Psoas muscle (tissue), 8 donors: Measurements from ENCODE around the gene GSTO2. TPM values are rescaled to one million over a fixed set of nuclear protein-coding genes. Genes with fewer than 3 reads are reported as not detected.

Experiments
- ATAC-seq, 4 donors: fragments of 200-7000 bp; cut with Tn5 transposase; one replicate each; pipeline ENCODE4 v1.9.1; 2020; ENCODE audit warnings: moderate library complexity in 3 of 4, mild to moderate bottlenecking in 2 of 4
- DNase-seq, 2 donors: peaks; one replicate each; pipeline ENCODE4 v3.0.0-alpha.2; 2020
- H3K27ac ChIP-seq: fragments of 200-600 bp; one replicate; pipeline ENCODE4 v1.8.0; 2022
- H3K27me3 ChIP-seq, 3 donors: fragments of 200-600 bp in 1 of 3; one replicate each; pipeline versions ENCODE4 v1.6.1 to v1.8.0; 2013 to 2022; ENCODE audit warnings: low read length in 2 of 3, mild to moderate bottlenecking in 2 of 3, moderate library complexity in 1 of 3; ENCODE audit not compliant: insufficient read depth in 3 of 3
- H3K36me3 ChIP-seq, 2 donors: fragments of 200-600 bp in 1 of 2; one replicate each; pipeline versions ENCODE4 v1.6.1 to v1.8.0; 2013 to 2022; ENCODE audit warnings: low read depth in 1 of 2, mild to moderate bottlenecking in 1 of 2, moderate library complexity in 1 of 2; ENCODE audit not compliant: insufficient read depth in 1 of 2
- H3K4me1 ChIP-seq: fragments of 200-600 bp; one replicate; pipeline ENCODE4 v1.8.0; 2022
- H3K4me3 ChIP-seq: fragments of 200-600 bp; one replicate; pipeline ENCODE4 v1.8.0; 2022; ENCODE audit warnings: mild to moderate bottlenecking
- H3K9me3 ChIP-seq: fragments of 200-600 bp; one replicate; pipeline ENCODE4 v1.8.0; 2022
- WGBS, 3 donors: extraction: QIAGEN DNeasy Blood & Tissue Kit; methylation state at CpG; one replicate each; pipeline versions ENCODE4 v1.1.6 to v1.1.7; 2013; 5-methylcytosine and 5-hydroxymethylcytosine counted together
- intact Hi-C, 2 donors: fragments of 100-400 bp; cut with DNase I; formaldehyde crosslinking; loops; one replicate each; pipeline versions ENCODE4 v1.11.0 to v1.14.2; 2022
- polyA plus RNA-seq, 3 donors: library from polyadenylated mRNA; stranded (reverse); fragments of 200-250 nt; gene quantifications; one replicate each; pipeline ENCODE4 v1.2.3, GENCODE V29; 2013
- total RNA-seq, 4 donors: library from RNA; stranded (reverse); fragmentation: NEBNext Ultra II Directional in 2 of 4; extraction: Animal tissue kit (Norgen Biotek cat#: 25700) in 2 of 4; gene quantifications; one replicate each; pipeline versions ENCODE4 v1.2.1 to v1.2.4, GENCODE V29; 2021 to 2023
- TF ChIP-seq, protein P1 (sequence below): fragments of 200-600 bp; IDR thresholded peaks from one replicate; pipeline ENCODE4 v1.8.0; 2022; ENCODE audit warnings: antibody characterized with exemption
- donor health status: healthy with polysubstance abuse.
- donor health status: DM: no; HTN: no; CAD: no; lungs with moderate emphysema.
- donor health status: Bipolar disorder and iron deficiency.
- donor health status: healthy.
- donor health status: DM: yes; HTN: yes; CAD: no.
- donor health status: DM: no; HTN: no; CAD: no.
- donor health status: DM: no; HTN: no; CAD: no.
- donor health status: DM: yes; HTN: yes; CAD: no.

GSTO2 gene
- total and polyA plus RNA-seq, 7 donors = 0.23 to 4.6 (median 1.4) TPM

DNA sequence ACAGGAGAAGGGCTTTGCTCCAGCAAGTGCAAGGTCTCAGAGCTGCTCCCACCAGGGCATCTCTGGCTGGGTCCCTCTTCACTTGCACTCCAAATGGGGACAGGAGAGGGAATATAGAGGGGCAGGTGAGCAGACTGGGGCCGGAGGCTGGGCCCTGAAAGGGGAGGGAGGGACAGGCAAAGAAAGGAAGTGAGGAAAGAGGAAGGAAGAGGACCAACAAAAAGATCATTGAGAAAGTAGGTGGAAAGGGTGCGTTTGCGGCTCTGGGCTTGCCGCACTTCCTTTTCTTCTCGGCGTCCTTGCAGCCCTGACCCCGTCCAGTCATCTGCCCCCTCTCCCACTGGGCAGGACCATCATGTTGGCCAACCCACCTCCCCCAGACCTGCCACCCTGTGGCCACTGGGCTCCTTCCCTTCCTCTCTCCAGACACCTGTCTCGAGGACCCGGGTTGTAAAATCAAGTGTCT, 55.3 kb downstream of the GSTO2 start:
- WGBS, 3 donors = 61 to 85% (median 81%) methylated on average over 6 to 9 of the region's 9 CpGs
- TF ChIP-seq, protein P1, sequence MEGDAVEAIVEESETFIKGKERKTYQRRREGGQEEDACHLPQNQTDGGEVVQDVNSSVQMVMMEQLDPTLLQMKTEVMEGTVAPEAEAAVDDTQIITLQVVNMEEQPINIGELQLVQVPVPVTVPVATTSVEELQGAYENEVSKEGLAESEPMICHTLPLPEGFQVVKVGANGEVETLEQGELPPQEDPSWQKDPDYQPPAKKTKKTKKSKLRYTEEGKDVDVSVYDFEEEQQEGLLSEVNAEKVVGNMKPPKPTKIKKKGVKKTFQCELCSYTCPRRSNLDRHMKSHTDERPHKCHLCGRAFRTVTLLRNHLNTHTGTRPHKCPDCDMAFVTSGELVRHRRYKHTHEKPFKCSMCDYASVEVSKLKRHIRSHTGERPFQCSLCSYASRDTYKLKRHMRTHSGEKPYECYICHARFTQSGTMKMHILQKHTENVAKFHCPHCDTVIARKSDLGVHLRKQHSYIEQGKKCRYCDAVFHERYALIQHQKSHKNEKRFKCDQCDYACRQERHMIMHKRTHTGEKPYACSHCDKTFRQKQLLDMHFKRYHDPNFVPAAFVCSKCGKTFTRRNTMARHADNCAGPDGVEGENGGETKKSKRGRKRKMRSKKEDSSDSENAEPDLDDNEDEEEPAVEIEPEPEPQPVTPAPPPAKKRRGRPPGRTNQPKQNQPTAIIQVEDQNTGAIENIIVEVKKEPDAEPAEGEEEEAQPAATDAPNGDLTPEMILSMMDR = no peak
- peaks cover 83% of the 10 kb centered on the region for H3K4me1 ChIP-seq
- ATAC-seq (no peak), DNase-seq (no peak)
- intact Hi-C loops = no loop called here
- H3K27me3 ChIP-seq = no peaks in the 10 kb centered on the region
- no peak overlapping the region for H3K27ac ChIP-seq
- no peaks in the 10 kb centered on the region for H3K9me3 ChIP-seq
- H3K36me3 ChIP-seq = no peaks in the 10 kb centered on the region
- H3K4me3 ChIP-seq = no peak overlapping the region

DNA sequence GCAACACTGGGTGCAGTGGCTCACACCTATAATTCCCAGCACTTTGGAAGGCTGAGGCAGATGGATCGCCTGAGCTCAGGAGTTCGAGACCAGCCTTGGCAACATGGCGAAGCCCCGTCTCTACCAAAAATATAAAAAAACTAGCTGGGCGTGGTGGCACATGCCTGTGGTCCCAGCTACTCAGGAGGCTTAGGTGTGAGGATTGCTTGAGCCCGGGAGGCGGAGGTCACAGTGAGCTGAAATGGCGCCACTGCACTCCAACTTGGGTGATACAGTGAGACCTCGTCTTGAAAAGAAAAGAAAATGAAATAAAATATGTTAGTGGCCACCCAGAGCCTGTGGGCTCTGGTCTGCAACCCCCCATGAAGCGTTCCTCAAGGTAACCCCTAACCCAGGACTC, 55.9 kb downstream of the GSTO2 start:
- Histone ChIP-seq H3K9me3 (no peaks in the 10 kb centered on the region), H3K27ac (peak overlapping the region; percentile 60), H3K4me3 (no peak overlapping the region), H3K4me1 (peaks cover 84% of the 10 kb centered on the region), H3K27me3 (no peaks in the 10 kb centered on the region), H3K36me3 (no peaks in the 10 kb centered on the region)
- 93 to 96% (median 96%) methylated on average over 10 of the region's 10 CpGs for WGBS, 3 donors
- intact Hi-C loops = no loop called here
- no peak for DNase-seq
- ATAC-seq = no peak
- TF ChIP-seq, protein P1 = no peak

DNA sequence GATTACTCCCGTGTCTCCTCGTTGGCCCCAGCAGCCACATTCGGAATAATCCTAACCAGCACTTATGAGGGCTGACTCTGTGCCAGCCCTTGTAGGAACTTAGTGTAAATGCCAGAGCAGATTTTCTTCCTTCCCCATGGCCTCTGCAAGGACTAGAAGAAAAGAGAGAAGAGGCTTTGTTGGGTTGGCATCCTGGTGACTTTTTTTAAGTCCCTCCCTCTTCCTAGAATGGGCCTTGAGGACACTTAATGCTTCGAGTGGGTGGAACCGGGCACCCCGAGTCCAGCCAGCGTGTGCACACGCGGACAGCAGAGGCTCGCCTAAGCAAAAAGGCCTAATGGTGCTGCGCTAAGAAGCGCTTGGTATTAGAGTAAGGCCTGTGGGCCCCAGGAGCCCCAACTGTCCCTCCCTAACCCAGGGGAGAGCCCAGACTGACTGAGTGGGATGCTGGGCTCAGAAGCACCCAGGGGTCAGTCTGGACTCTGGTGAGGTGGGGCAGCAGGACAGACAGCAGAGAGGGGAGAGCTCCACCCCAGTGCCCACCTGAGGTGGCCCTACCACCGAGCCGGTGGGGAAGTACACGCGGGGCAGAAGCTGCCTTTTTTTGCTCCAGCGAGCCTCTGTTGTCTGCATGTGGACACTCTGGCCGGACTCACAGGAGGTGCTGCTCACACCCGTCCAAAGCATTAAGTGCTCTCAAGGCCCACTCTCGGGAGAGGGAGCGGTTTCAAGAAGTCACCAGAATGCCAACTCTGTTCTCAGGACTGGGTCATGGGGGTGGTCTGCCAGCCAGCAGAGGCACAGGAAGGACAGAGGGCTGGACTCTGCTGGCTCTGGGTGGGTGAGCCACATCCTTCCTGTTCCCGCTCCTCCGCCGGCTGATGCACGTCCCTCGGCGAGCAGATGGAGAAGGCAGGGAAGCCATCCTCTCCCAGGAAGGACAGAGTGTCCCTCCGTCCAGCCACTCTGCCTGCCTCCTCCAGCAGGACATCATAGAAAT, 56.8 kb downstream of the GSTO2 start:
- intact Hi-C loops = no loop called here
- peak overlapping the region; percentile 60 for H3K27ac ChIP-seq
- H3K4me1 ChIP-seq = peaks cover 85% of the 10 kb centered on the region
- peak overlapping the region; percentile 18 for H3K4me3 ChIP-seq
- WGBS, 3 donors = 67 to 71% (median 68%) methylated on average over 28 of the region's 28 CpGs
- no peaks in the 10 kb centered on the region for H3K9me3 ChIP-seq
- TF ChIP-seq, protein P1 = no peak
- no peak for ATAC-seq
- no peaks in the 10 kb centered on the region for H3K27me3 ChIP-seq
- no peaks in the 10 kb centered on the region for H3K36me3 ChIP-seq
- DNase-seq = peak; percentile 59 to 71

DNA sequence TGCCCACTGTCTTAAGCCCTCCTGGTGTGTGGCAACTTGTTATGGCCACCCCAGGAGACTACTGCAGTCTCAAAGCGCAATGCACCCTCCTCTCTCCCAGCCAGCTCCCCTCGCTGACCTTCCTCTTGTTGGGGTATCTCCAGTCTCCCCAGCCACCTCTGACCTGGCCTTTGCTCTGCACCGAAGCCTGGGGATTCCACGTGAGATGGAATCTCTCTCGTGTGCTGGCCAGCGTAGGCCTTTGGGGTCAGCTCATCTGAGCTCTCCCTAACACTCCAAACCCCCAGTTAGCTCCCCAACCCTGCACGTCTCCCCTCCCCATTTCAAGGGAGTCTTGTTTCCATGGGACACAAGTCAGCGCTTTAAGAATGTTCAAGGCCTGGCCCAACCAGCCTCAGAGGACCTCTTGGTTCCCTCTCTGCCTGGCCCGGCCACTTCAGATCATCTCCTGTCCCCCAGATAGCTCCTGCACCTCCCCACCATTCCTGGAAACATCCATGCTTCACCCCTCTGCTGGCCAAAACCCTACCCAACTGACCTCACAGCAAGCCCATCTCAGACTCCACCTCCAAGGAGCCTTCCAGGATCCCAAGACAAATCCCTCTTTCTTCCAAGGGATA, 58.1 kb downstream of the GSTO2 start:
- 93 to 96% (median 95%) methylated on average over 9 of the region's 9 CpGs for WGBS, 3 donors
- Histone ChIP-seq H3K4me3 (no peak overlapping the region), H3K4me1 (peaks cover 85% of the 10 kb centered on the region), H3K27ac (peak overlapping the region; percentile 83), H3K9me3 (no peaks in the 10 kb centered on the region), H3K27me3 (no peaks in the 10 kb centered on the region), H3K36me3 (no peaks in the 10 kb centered on the region)
- DNase-seq = no peak
- TF ChIP-seq, protein P1 = no peak
- intact Hi-C loops = no loop called here
- ATAC-seq = no peak
